SJSA1 (cell line): ENCODE results near the gene LPIN3. TPM values are rescaled to one million over a fixed set of nuclear protein-coding genes. Genes with fewer than 3 reads are reported as not detected.
"Not testable (repeated sequence)": the region's sequence is repeated elsewhere in the genome, so short reads cannot be mapped to it uniquely, and the experiment has no call there.

ENCODE experiments used
- DNase-seq, 2 experiments: peaks; one replicate each; pipeline ENCODE4 v3.0.0-alpha.2; 2015 to 2020; ENCODE audit warnings: low spot score in 2 of 2, low read depth in 1 of 2
- H3K27ac ChIP-seq: fragments of 250-450 bp; sonication (Bioruptor Pico); 2 replicates; pipeline ENCODE4 v1.5.1; 2020; ENCODE audit warnings: mild to moderate bottlenecking, moderate library complexity
- H3K27me3 ChIP-seq: fragments of 250-450 bp; sonication (Bioruptor Pico); replicated peaks from 2 replicates; pipeline ENCODE4 v1.5.1; 2020; ENCODE audit warnings: mild to moderate bottlenecking, moderate library complexity
- H3K36me3 ChIP-seq: fragments of 250-450 bp; sonication (Bioruptor Pico); 2 replicates; pipeline ENCODE4 v1.5.1; 2020; ENCODE audit warnings: mild to moderate bottlenecking
- H3K4me1 ChIP-seq: fragments of 250-450 bp; sonication (Bioruptor Pico); replicated peaks from 2 replicates; pipeline ENCODE4 v1.6.1; 2021; ENCODE audit warnings: mild to moderate bottlenecking
- H3K4me3 ChIP-seq: fragments of 250-450 bp; sonication (Bioruptor Pico); 2 replicates; pipeline ENCODE4 v1.5.1; 2020; ENCODE audit warnings: mild to moderate bottlenecking
- H3K9me3 ChIP-seq: fragments of 250-450 bp; sonication (Bioruptor Pico); replicated peaks from 2 replicates; pipeline ENCODE4 v1.5.1; 2020; ENCODE audit warnings: mild to moderate bottlenecking
- total RNA-seq: library from RNA; depleted of rRNA; stranded (reverse); fragments of >200 nt; shearing (Covaris generic); gene quantifications from 2 replicates; pipeline ENCODE4 v1.2.3, GENCODE V29; 2014

Gene LPIN3
- total RNA-seq, 1 experiment from 2014 or later = not detected

- H3K27me3 ChIP-seq, H3K36me3 ChIP-seq, H3K27ac ChIP-seq, DNase-seq, H3K4me3 ChIP-seq, H3K9me3 ChIP-seq: not testable (repeated sequence)
- peaks cover 24% of the 10 kb centered on the region for H3K4me1 ChIP-seq
Measured at GRCh38 chr20:41312009-41312408, 28.6 kb upstream of the LPIN3 start.

GRCh38 chr20:41314386-41314785 lies 26.2 kb upstream of the LPIN3 start:
- Histone ChIP-seq H3K27me3 (no peaks in the 10 kb centered on the region), H3K36me3 (no peaks in the 10 kb centered on the region), H3K9me3 (no peaks in the 10 kb centered on the region), H3K4me3 (no peak overlapping the region), H3K27ac (no peak overlapping the region), H3K4me1 (peaks cover 16% of the 10 kb centered on the region)
- no peak for DNase-seq

GRCh38 chr20:41316051-41316450 lies 24.6 kb upstream of the LPIN3 start:
- H3K27me3 ChIP-seq = no peaks in the 10 kb centered on the region
- DNase-seq = no peak
- peak overlapping the region; percentile 63 for H3K4me3 ChIP-seq
- H3K4me1 ChIP-seq = peaks cover 16% of the 10 kb centered on the region
- H3K9me3 ChIP-seq = no peaks in the 10 kb centered on the region
- no peaks in the 10 kb centered on the region for H3K36me3 ChIP-seq
- H3K27ac ChIP-seq = peak overlapping the region; percentile 90

- DNase-seq = peak; percentile 80 to 82
Measured at GRCh38 chr20:41316602-41317545, 23.7 kb upstream of the LPIN3 start.

GRCh38 chr20:41317546-41318270 lies 22.9 kb upstream of the LPIN3 start, which contains the start of gene ZHX3:
TSS of gene ZHX3 (minus strand) at chr20:41317731. CDS start at chr20:41204916, 112,815 bp downstream.
- peak within 1 kb of the TSS; percentile 90 for H3K27ac ChIP-seq
- H3K9me3 ChIP-seq = no peaks in the 10 kb centered on the region
- H3K27me3 ChIP-seq = no peaks in the 10 kb centered on the region
- H3K4me1 ChIP-seq = peaks cover 16% of the 10 kb centered on the region
- peak within 1 kb of the TSS; percentile 63 for H3K4me3 ChIP-seq
- no peaks in the 10 kb centered on the region for H3K36me3 ChIP-seq
- peak; percentile 93 to 97 for DNase-seq

More at GRCh38 chr20:41316602-41317545, 23.7 kb upstream of the LPIN3 start:
- H3K36me3 ChIP-seq = no peaks in the 10 kb centered on the region
- peaks cover 16% of the 10 kb centered on the region for H3K4me1 ChIP-seq
- peak overlapping the region; percentile 90 for H3K27ac ChIP-seq
- H3K9me3 ChIP-seq = no peaks in the 10 kb centered on the region
- H3K4me3 ChIP-seq = peak overlapping the region; percentile 63
- H3K27me3 ChIP-seq = no peaks in the 10 kb centered on the region

GRCh38 chr20:41318271-41318649 lies 22.4 kb upstream of the LPIN3 start:
- DNase-seq = no peak
- Histone ChIP-seq H3K9me3 (no peaks in the 10 kb centered on the region), H3K27me3 (no peaks in the 10 kb centered on the region), H3K27ac (peak overlapping the region; percentile 23; the same call in 1 of the 2 replicates), H3K36me3 (no peaks in the 10 kb centered on the region), H3K4me3 (peak overlapping the region; percentile 63), H3K4me1 (peaks cover 16% of the 10 kb centered on the region)

- Histone ChIP-seq H3K4me1 (peaks cover 16% of the 10 kb centered on the region), H3K27me3 (no peaks in the 10 kb centered on the region), H3K4me3 (no peak overlapping the region), H3K36me3 (no peaks in the 10 kb centered on the region), H3K27ac (no peak overlapping the region), H3K9me3 (no peaks in the 10 kb centered on the region)
- no peak for DNase-seq
Measured at GRCh38 chr20:41320441-41320840, 20.2 kb upstream of the LPIN3 start.

GRCh38 chr20:41320976-41321375 lies 19.6 kb upstream of the LPIN3 start:
- Histone ChIP-seq H3K27me3 (no peaks in the 10 kb centered on the region), H3K9me3 (no peaks in the 10 kb centered on the region), H3K27ac (no peak overlapping the region), H3K4me3 (no peak overlapping the region), H3K4me1 (peaks cover 11% of the 10 kb centered on the region), H3K36me3 (no peaks in the 10 kb centered on the region)
- DNase-seq = no peak

GRCh38 chr20:41327178-41327577 lies 13.4 kb upstream of the LPIN3 start:
- H3K27ac ChIP-seq = no peak overlapping the region
- no peak overlapping the region for H3K4me3 ChIP-seq
- no peak for DNase-seq
- H3K4me1 ChIP-seq = peaks cover 21% of the 10 kb centered on the region
- no peaks in the 10 kb centered on the region for H3K27me3 ChIP-seq
- H3K36me3 ChIP-seq = no peaks in the 10 kb centered on the region
- no peaks in the 10 kb centered on the region for H3K9me3 ChIP-seq

- H3K27me3 ChIP-seq = no peaks in the 10 kb centered on the region
- H3K4me3 ChIP-seq = no peak overlapping the region
- peaks cover 32% of the 10 kb centered on the region for H3K4me1 ChIP-seq
- peak overlapping the region; percentile 82 for H3K27ac ChIP-seq
- H3K9me3 ChIP-seq = no peaks in the 10 kb centered on the region
- no peaks in the 10 kb centered on the region for H3K36me3 ChIP-seq
- peak; percentile 90 to 92 for DNase-seq
Measured at GRCh38 chr20:41329435-41330342, 10.9 kb upstream of the LPIN3 start.

- Histone ChIP-seq H3K36me3 (no peaks in the 10 kb centered on the region), H3K4me1 (peaks cover 34% of the 10 kb centered on the region), H3K27ac (peak overlapping the region; percentile 82), H3K4me3 (no peak overlapping the region), H3K27me3 (no peaks in the 10 kb centered on the region), H3K9me3 (no peaks in the 10 kb centered on the region)
- DNase-seq = no peak
Measured at GRCh38 chr20:41330343-41330720, 10.3 kb upstream of the LPIN3 start.

- no peak for DNase-seq
- Histone ChIP-seq H3K36me3 (no peaks in the 10 kb centered on the region), H3K27ac (no peak overlapping the region), H3K4me3 (no peak overlapping the region), H3K9me3 (no peaks in the 10 kb centered on the region), H3K4me1 (peaks cover 34% of the 10 kb centered on the region), H3K27me3 (no peaks in the 10 kb centered on the region)
Measured at GRCh38 chr20:41330941-41331340, 9.7 kb upstream of the LPIN3 start.

GRCh38 chr20:41331731-41332130 lies 8.9 kb upstream of the LPIN3 start:
- no peaks in the 10 kb centered on the region for H3K27me3 ChIP-seq
- no peaks in the 10 kb centered on the region for H3K36me3 ChIP-seq
- no peak overlapping the region for H3K4me3 ChIP-seq
- H3K27ac ChIP-seq = no peak overlapping the region
- no peak for DNase-seq
- no peaks in the 10 kb centered on the region for H3K9me3 ChIP-seq
- peaks cover 34% of the 10 kb centered on the region for H3K4me1 ChIP-seq
